ENCODE data around the gene PPP2R5D. TPM values are rescaled to one million over a fixed set of nuclear protein-coding genes. Genes with fewer than 3 reads are reported as not detected.

Gene PPP2R5D
- total RNA-seq, 1 donor: 47.5 TPM

- H3K4me3 ChIP-seq (ENCODE audit: low read depth, low read length): no peak overlapping the region
- no peak for TF ChIP-seq CTCF (IDR thresholded peaks at IDR 0.05; ENCODE audit: insufficient read depth, low read depth, low read length)
- DNase-seq (ENCODE audit: low read depth): no peak
Measured at GRCh38 chr6:43034190-43034525, 49.8 kb downstream of the PPP2R5D start.

- no peak for DNase-seq (ENCODE audit: low read depth)
- no peak overlapping the region for H3K4me3 ChIP-seq (ENCODE audit: low read depth, low read length)
- TF ChIP-seq CTCF (IDR thresholded peaks at IDR 0.05; ENCODE audit: insufficient read depth, low read depth, low read length): no peak
Measured at GRCh38 chr6:43035495-43036194, 51.3 kb downstream of the PPP2R5D start.

- no peak overlapping the region for H3K4me3 ChIP-seq (ENCODE audit: low read depth, low read length)
- no peak for TF ChIP-seq CTCF (IDR thresholded peaks at IDR 0.05; ENCODE audit: insufficient read depth, low read depth, low read length)
- DNase-seq (ENCODE audit: low read depth): no peak
Measured at GRCh38 chr6:43036712-43037111, 52.3 kb downstream of the PPP2R5D start.

- TF ChIP-seq CTCF (IDR thresholded peaks at IDR 0.05; ENCODE audit: insufficient read depth, low read depth, low read length): no peak
- no peak for DNase-seq (ENCODE audit: low read depth)
Measured at GRCh38 chr6:43037197-43037596, 52.8 kb downstream of the PPP2R5D start.

GRCh38 chr6:43037706-43038105, 53.3 kb downstream of the PPP2R5D start:
- DNase-seq (ENCODE audit: low read depth): no peak
- no peak for TF ChIP-seq CTCF (IDR thresholded peaks at IDR 0.05; ENCODE audit: insufficient read depth, low read depth, low read length)
- no peak overlapping the region for H3K4me3 ChIP-seq (ENCODE audit: low read depth, low read length)

More at GRCh38 chr6:43037197-43037596, 52.8 kb downstream of the PPP2R5D start:
- H3K4me3 ChIP-seq (ENCODE audit: low read depth, low read length): no peak overlapping the region

GRCh38 chr6:43038727-43039126, 54.4 kb downstream of the PPP2R5D start:
- no peak for DNase-seq (ENCODE audit: low read depth)
- H3K4me3 ChIP-seq (ENCODE audit: low read depth, low read length): no peak overlapping the region
- no peak for TF ChIP-seq CTCF (IDR thresholded peaks at IDR 0.05; ENCODE audit: insufficient read depth, low read depth, low read length)

Measured in fibroblast of villous mesenchyme (primary cell).